HCT116 (cell line): ENCODE results near the gene TSPAN14.

Experiments
- ATF3 ChIP-seq: IDR thresholded peaks from 2 replicates; pipeline ENCODE4 v1.6.1; 2012
- CTCF ChIP-seq, 3 experiments: fragments of 200-600 bp in 1 of 3; sonication (generic) in 1 of 3; IDR thresholded peaks in 2 of 3; conservative IDR thresholded peaks in 1 of 3; 2 replicates each; pipeline ENCODE4 v1.5.1; 2012 to 2017; ENCODE audit warnings: low read depth in 2 of 3, low read length in 2 of 3, antibody characterized with exemption in 1 of 3, borderline replicate concordance in 1 of 3, control low read depth in 1 of 3, mild to moderate bottlenecking in 1 of 3, mixed read lengths in 1 of 3, mixed run types in 1 of 3, moderate library complexity in 1 of 3; ENCODE audit not compliant: insufficient read depth in 1 of 3
- EGR1 ChIP-seq: IDR thresholded peaks from 2 replicates; pipeline ENCODE4 v1.6.1; 2012; ENCODE audit warnings: low read depth
- EZH2 ChIP-seq: fragments of 200-600 bp; sonication (generic); IDR thresholded peaks from 2 replicates; pipeline ENCODE4 v1.6.1; 2017; ENCODE audit warnings: antibody characterized with exemption, mixed run types
- EZH2phosphoT487 ChIP-seq: fragments of 200-600 bp; IDR thresholded peaks from 2 replicates; pipeline ENCODE4 v1.6.1; 2018; ENCODE audit warnings: antibody characterized with exemption, borderline replicate concordance
- MAX ChIP-seq: IDR thresholded peaks from 2 replicates; pipeline ENCODE4 v1.6.1; 2012
- POLR2A ChIP-seq: IDR thresholded peaks from 2 replicates; pipeline ENCODE4 v1.7.0; 2011; ENCODE audit warnings: borderline replicate concordance; ENCODE audit not compliant: insufficient read depth, insufficient read length; ENCODE audit errors: extremely low read depth
- POLR2AphosphoS5 ChIP-seq: IDR thresholded peaks from 2 replicates; pipeline ENCODE4 v1.6.1; 2011; ENCODE audit warnings: mild to moderate bottlenecking, low read depth, low read length, moderate library complexity
- RAD21 ChIP-seq: IDR thresholded peaks from 2 replicates; pipeline ENCODE4 v1.6.1; 2012; ENCODE audit warnings: low read depth, mild to moderate bottlenecking
- SIN3A ChIP-seq: IDR thresholded peaks from 2 replicates; pipeline ENCODE4 v1.6.1; 2012; ENCODE audit warnings: low read depth
- SRF ChIP-seq: IDR thresholded peaks from 2 replicates; pipeline ENCODE4 v1.6.1; 2012; ENCODE audit warnings: low read depth
- YY1 ChIP-seq: IDR thresholded peaks from 2 replicates; pipeline ENCODE4 v1.6.1; 2011; ENCODE audit warnings: low read length, low read depth, moderate library complexity, mild to moderate bottlenecking; ENCODE audit not compliant: insufficient replicate concordance; ENCODE audit errors: extremely low read depth
- ZBTB33 ChIP-seq: IDR thresholded peaks from 2 replicates; pipeline ENCODE4 v1.6.1; 2011; ENCODE audit warnings: mild to moderate bottlenecking, low read length, moderate library complexity; ENCODE audit not compliant: insufficient replicate concordance; ENCODE audit errors: extremely low read depth
- ZFX ChIP-seq: fragments of 450-650 bp; IDR thresholded peaks from 2 replicates; pipeline ENCODE4 v1.6.1; 2017

DNA sequence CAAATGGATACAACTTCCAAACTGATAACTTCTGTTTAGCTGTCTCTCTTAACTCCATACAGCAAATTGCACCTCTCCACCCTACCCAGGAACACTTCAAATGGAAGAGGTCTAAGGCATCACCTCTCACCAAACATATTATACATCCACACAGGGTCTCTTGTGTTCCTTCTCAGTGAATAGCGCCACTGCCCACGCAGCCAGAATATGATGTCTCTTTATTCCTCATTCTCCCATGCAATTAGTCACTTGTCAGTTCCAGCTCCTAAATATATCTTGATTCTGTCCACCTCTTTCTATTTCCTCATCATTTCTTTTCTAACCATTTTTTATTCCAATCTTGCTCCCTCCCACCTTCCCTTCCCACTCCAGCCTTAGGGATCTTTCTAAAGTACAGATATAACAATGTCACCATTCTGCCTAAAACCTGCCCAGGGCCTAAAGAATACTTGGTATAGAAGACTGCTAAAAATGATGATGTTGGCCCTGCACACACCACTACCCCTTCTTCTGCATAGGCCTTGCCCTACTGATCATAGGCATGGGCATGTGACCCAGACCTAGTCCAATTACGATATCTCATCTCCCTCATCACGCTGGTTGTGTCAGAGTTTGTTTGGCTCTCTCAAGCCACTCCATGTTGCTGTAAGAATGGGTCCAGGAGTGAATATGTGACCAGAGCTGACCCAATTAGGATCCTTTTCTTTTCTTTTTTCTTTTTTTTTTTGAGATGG, 5.7 kb upstream of the TSPAN14 start:
- TF ChIP-seq CTCF (IDR thresholded peaks at IDR 0.05 in 2 of 3, conservative IDR thresholded peaks at IDR 0.05 in 1 of 3; ENCODE audit: borderline replicate concordance in 1 of 3, insufficient read depth in 1 of 3, low read depth in 2 of 3, low read length in 2 of 3) (no peak), SRF (no peak), POLR2A (no peak), SIN3A (no peak), EZH2 (no peak), ATF3 (no peak), YY1 (no peak), ZBTB33 (no peak), ZFX (no peak), RAD21 (no peak), POLR2AphosphoS5 (no peak), EZH2phosphoT487 (no peak), EGR1 (no peak), MAX (no peak)
